Muscle of leg (tissue), 11 donors: ENCODE measurements around the gene ZBTB32. TPM values are rescaled to one million over a fixed set of nuclear protein-coding genes. Genes with fewer than 3 reads are reported as not detected.

Experiments
- DNase-seq: peaks from one replicate; pipeline ENCODE4 v3.0.0; 2013
- H3K27ac ChIP-seq: one replicate; pipeline ENCODE4 v1.5.1; 2013; ENCODE audit warnings: mild to moderate bottlenecking, low read length, control low read depth
- H3K27me3 ChIP-seq: one replicate; pipeline ENCODE4 v1.6.1; 2013; ENCODE audit warnings: low read length; ENCODE audit not compliant: control insufficient read depth, insufficient read depth
- H3K36me3 ChIP-seq: one replicate; pipeline ENCODE4 v1.6.1; 2013; ENCODE audit warnings: low read length; ENCODE audit not compliant: control insufficient read depth, insufficient read depth
- H3K4me1 ChIP-seq: one replicate; pipeline ENCODE4 v1.6.1; 2013; ENCODE audit warnings: low read length; ENCODE audit not compliant: control insufficient read depth, insufficient read depth
- H3K4me3 ChIP-seq: one replicate; pipeline ENCODE4 v1.5.1; 2013; ENCODE audit warnings: low read length, control low read depth
- H3K9me3 ChIP-seq: replicated peaks from 2 replicates; pipeline ENCODE4 v1.6.1; 2013; ENCODE audit warnings: low read depth, low read length; ENCODE audit not compliant: control insufficient read depth
- WGBS: methylation state at CpG from one replicate; pipeline ENCODE4 v1.1.5; 2013; ENCODE audit warnings: missing lambda C conversion rate; ENCODE audit not compliant: insufficient coverage; 5-methylcytosine and 5-hydroxymethylcytosine counted together
- polyA plus RNA-seq, 8 donors: library from polyadenylated mRNA; unstranded; fragments of 120-200 nt; gene quantifications; one replicate each; pipeline versions ENCODE4 v1.2.1 to v1.2.3, GENCODE V29; 2013; ENCODE audit warnings: inconsistent platforms in 1 of 8, low replicate concordance in 1 of 8; ENCODE audit not compliant: insufficient read length in 8 of 8, insufficient read depth in 1 of 8
- total RNA-seq: library from RNA; stranded (reverse); fragments of 120-200 nt; gene quantifications from one replicate; pipeline ENCODE4 v1.2.4, GENCODE V29; 2013

Gene ZBTB32
- total and polyA plus RNA-seq, 9 donors: 0.25 to 0.40 (median 0.36) TPM; not detected in 3

- no peak for DNase-seq
- peaks cover 92% of the 10 kb centered on the region for H3K36me3 ChIP-seq
- no peaks in the 10 kb centered on the region for H3K27me3 ChIP-seq
- no peak overlapping the region for H3K4me3 ChIP-seq
- WGBS: 90% methylated on average over 8 of the region's 8 CpGs
- no peak overlapping the region for H3K27ac ChIP-seq
- H3K9me3 ChIP-seq: no peaks in the 10 kb centered on the region
- no peaks in the 10 kb centered on the region for H3K4me1 ChIP-seq
Measured at GRCh38 chr19:35734273-35734672, 29.9 kb downstream of the ZBTB32 start.

GRCh38 chr19:35734889-35735288, 30.5 kb downstream of the ZBTB32 start:
- H3K4me3 ChIP-seq: no peak overlapping the region
- no peak for DNase-seq
- no peaks in the 10 kb centered on the region for H3K9me3 ChIP-seq
- H3K27ac ChIP-seq: no peak overlapping the region
- peaks cover 87% of the 10 kb centered on the region for H3K36me3 ChIP-seq
- 91% methylated on average over 3 of the region's 5 CpGs for WGBS
- H3K4me1 ChIP-seq: peaks cover 4% of the 10 kb centered on the region
- no peaks in the 10 kb centered on the region for H3K27me3 ChIP-seq

GRCh38 chr19:35736913-35737886, 32.8 kb downstream of the ZBTB32 start:
- 86% methylated on average over 17 of the region's 22 CpGs for WGBS
- no peaks in the 10 kb centered on the region for H3K9me3 ChIP-seq
- peaks cover 21% of the 10 kb centered on the region for H3K4me1 ChIP-seq

GRCh38 chr19:35738021-35738886, 33.9 kb downstream of the ZBTB32 start:
- Histone ChIP-seq H3K9me3 (no peaks in the 10 kb centered on the region), H3K4me1 (peaks cover 23% of the 10 kb centered on the region), H3K4me3 (no peak overlapping the region), H3K36me3 (peaks cover 66% of the 10 kb centered on the region), H3K27me3 (no peaks in the 10 kb centered on the region), H3K27ac (no peak overlapping the region)
- 92% methylated on average over 26 of the region's 37 CpGs for WGBS
- no peak for DNase-seq

More at GRCh38 chr19:35736913-35737886, 32.8 kb downstream of the ZBTB32 start:
- no peak for DNase-seq
- Histone ChIP-seq H3K4me3 (no peak overlapping the region), H3K27ac (no peak overlapping the region), H3K27me3 (no peaks in the 10 kb centered on the region), H3K36me3 (peaks cover 66% of the 10 kb centered on the region)

- peaks cover 64% of the 10 kb centered on the region for H3K36me3 ChIP-seq
- no peaks in the 10 kb centered on the region for H3K27me3 ChIP-seq
- no peaks in the 10 kb centered on the region for H3K9me3 ChIP-seq
- peaks cover 26% of the 10 kb centered on the region for H3K4me1 ChIP-seq
- H3K4me3 ChIP-seq: no peak overlapping the region
- no peak for DNase-seq
- 50% methylated on average over 1 of the region's 2 CpGs for WGBS
- no peak overlapping the region for H3K27ac ChIP-seq
Measured at GRCh38 chr19:35738887-35739229, 34.5 kb downstream of the ZBTB32 start.

GRCh38 chr19:35739275-35740107, 35.1 kb downstream of the ZBTB32 start:
- H3K9me3 ChIP-seq: no peaks in the 10 kb centered on the region
- 68% methylated on average over 18 of the region's 29 CpGs for WGBS
- H3K36me3 ChIP-seq: peaks cover 59% of the 10 kb centered on the region
- no peak overlapping the region for H3K27ac ChIP-seq
- H3K27me3 ChIP-seq: no peaks in the 10 kb centered on the region
- H3K4me1 ChIP-seq: peaks cover 31% of the 10 kb centered on the region
- peak overlapping the region; percentile 69 for H3K4me3 ChIP-seq
- DNase-seq: no peak

- 3% methylated on average over 13 of the region's 16 CpGs for WGBS
- Histone ChIP-seq H3K36me3 (peaks cover 53% of the 10 kb centered on the region), H3K27ac (peak overlapping the region; percentile 73), H3K4me3 (peak overlapping the region; percentile 69), H3K27me3 (no peaks in the 10 kb centered on the region), H3K9me3 (no peaks in the 10 kb centered on the region), H3K4me1 (peaks cover 33% of the 10 kb centered on the region)
- DNase-seq: no peak
Measured at GRCh38 chr19:35740108-35740422, 35.7 kb downstream of the ZBTB32 start.

- DNase-seq: peak; percentile 99
- WGBS: under 1% methylated on average over 63 of the region's 63 CpGs
- H3K4me1 ChIP-seq: peaks cover 33% of the 10 kb centered on the region
- no peaks in the 10 kb centered on the region for H3K27me3 ChIP-seq
- peak overlapping the region; percentile 69 for H3K4me3 ChIP-seq
- peaks cover 49% of the 10 kb centered on the region for H3K36me3 ChIP-seq
- peak overlapping the region; percentile 97 for H3K27ac ChIP-seq
- no peaks in the 10 kb centered on the region for H3K9me3 ChIP-seq
Measured at GRCh38 chr19:35740423-35741202, 36.3 kb downstream of the ZBTB32 start.

GRCh38 chr19:35741203-35741515, 36.8 kb downstream of the ZBTB32 start:
- peaks cover 47% of the 10 kb centered on the region for H3K36me3 ChIP-seq
- H3K27ac ChIP-seq: peak overlapping the region; percentile 97
- H3K4me3 ChIP-seq: peak overlapping the region; percentile 69
- no peaks in the 10 kb centered on the region for H3K9me3 ChIP-seq
- no peak for DNase-seq
- no CpG with 5 or more reads among the region's 12 CpGs for WGBS
- H3K27me3 ChIP-seq: no peaks in the 10 kb centered on the region
- H3K4me1 ChIP-seq: peaks cover 38% of the 10 kb centered on the region
